A549 (cell line): ENCODE data around the gene TSPAN15. TPM values are rescaled to one million over a fixed set of nuclear protein-coding genes. Genes with fewer than 3 reads are reported as not detected.

Experiments
- ATAC-seq, 2 experiments: fragments of 200-7000 bp in 1 of 2; fragments of >200 bp in 1 of 2; cut with Nextera tagmentation in 1 of 2; cut with Tn5 transposase in 1 of 2; 3 replicates each; pipeline versions ENCODE4 v1.8.0 to v1.9.1; 2018 to 2020; ENCODE audit warnings: mild to moderate bottlenecking in 1 of 2, moderate library complexity in 1 of 2
- CTCF ChIA-PET: fragments of 300-600 bp; sonication (Branson Sonifier 250); formaldehyde crosslinking; extraction: SDS; loops from one replicate; lab custom pipeline; 2021; ENCODE audit warnings: antibody characterized with exemption, inconsistent platforms; lab: Yijun Ruan, JAX
- POLR2A ChIA-PET: fragments of 350-600 bp; formaldehyde crosslinking; extraction: SDS; loops from one replicate; lab custom pipeline; 2021; ENCODE audit warnings: antibody characterized with exemption, inconsistent platforms; lab: Yijun Ruan, JAX
- DNase-seq, 2 experiments: peaks; one replicate each; pipeline versions ENCODE4 v3.0.0 to v3.0.0-alpha.2; 2011 to 2016; ENCODE audit warnings: low read depth in 1 of 2, low spot score in 1 of 2
- FAIRE-seq: peaks from 2 replicates; lab custom pipeline; 2011; peaks lifted over from hg19 to GRCh38; lab: Jason Lieb, UNC
- H3K27ac ChIP-seq, 2 experiments: fragments of >200 bp; sonication (Bioruptor Twin); formaldehyde crosslinking; 3 replicates each; pipeline ENCODE4 v1.5.1; 2016 to 2017
- H3K4me1 ChIP-seq: fragments of >200 bp; sonication (Bioruptor Twin); formaldehyde crosslinking; 3 replicates; pipeline ENCODE4 v1.6.1; 2016
- H3K4me2 ChIP-seq: fragments of >200 bp; sonication (Bioruptor Twin); formaldehyde crosslinking; 3 replicates; pipeline ENCODE4 v1.6.1; 2016
- H3K4me3 ChIP-seq: fragments of >200 bp; sonication (Bioruptor Twin); formaldehyde crosslinking; 3 replicates; pipeline ENCODE4 v1.5.1; 2016
- H3K9me3 ChIP-seq: fragments of >200 bp; sonication (Bioruptor Twin); formaldehyde crosslinking; 3 replicates; pipeline ENCODE4 v1.6.1; 2016
- ATOH8 ChIP-seq: fragments of 250-450 bp; sonication (Bioruptor Pico); IDR thresholded peaks from 2 replicates; pipeline ENCODE4 v1.5.0; 2020; ENCODE audit warnings: low read depth, mild to moderate bottlenecking, moderate library complexity
- BCL3 ChIP-seq: fragments of >200 bp; sonication (Bioruptor Twin); formaldehyde crosslinking; IDR thresholded peaks from 3 replicates; pipeline ENCODE4 v1.6.1; 2016
- CBX8 ChIP-seq: fragments of 200-600 bp; sonication (generic); IDR thresholded peaks from 2 replicates; pipeline ENCODE4 v1.6.1; 2016
- CEBPB ChIP-seq, 2 experiments: fragments of >200 bp in 1 of 2; sonication (Bioruptor Twin) in 1 of 2; formaldehyde crosslinking in 1 of 2; IDR thresholded peaks; 2 replicates each; pipeline ENCODE4 v1.6.1; 2012 to 2016
- CHD4 ChIP-seq: fragments of 200-600 bp; sonication (generic); IDR thresholded peaks from 2 replicates; pipeline ENCODE4 v1.6.1; 2016; ENCODE audit warnings: antibody characterized with exemption, mild to moderate bottlenecking, borderline replicate concordance
- EHMT2 ChIP-seq: fragments of 200-600 bp; sonication (generic); IDR thresholded peaks from 2 replicates; pipeline ENCODE4 v1.6.1; 2016; ENCODE audit warnings: antibody characterized with exemption, low read depth, mild to moderate bottlenecking, moderate library complexity
- FOSB ChIP-seq: fragments of 250-450 bp; sonication (Bioruptor Pico); IDR thresholded peaks from 2 replicates; pipeline ENCODE4 v1.5.0; 2020; ENCODE audit warnings: mild to moderate bottlenecking, moderate library complexity
- HDAC2 ChIP-seq: fragments of 200-600 bp; sonication (generic); IDR thresholded peaks from 2 replicates; pipeline ENCODE4 v1.6.1; 2016
- HES2 ChIP-seq: fragments of >200 bp; sonication (Bioruptor Twin); formaldehyde crosslinking; IDR thresholded peaks from 2 replicates; pipeline ENCODE4 v1.6.1; 2016
- HEYL ChIP-seq: fragments of 250-450 bp; sonication (Bioruptor Pico); IDR thresholded peaks from 2 replicates; pipeline ENCODE4 v1.8.0; 2021; ENCODE audit warnings: mild to moderate bottlenecking, moderate library complexity
- HOXA7 ChIP-seq: fragments of 250-450 bp; sonication (Bioruptor Pico); IDR thresholded peaks from 2 replicates; pipeline ENCODE4 v1.5.0; 2020; ENCODE audit warnings: mild to moderate bottlenecking, moderate library complexity
- HOXB5 ChIP-seq: fragments of 250-450 bp; sonication (Bioruptor Pico); IDR thresholded peaks from 2 replicates; pipeline ENCODE4 v1.5.0; 2020; ENCODE audit warnings: mild to moderate bottlenecking, moderate library complexity
- JUN ChIP-seq, 2 experiments: fragments of >200 bp; sonication (Bioruptor Twin); formaldehyde crosslinking; IDR thresholded peaks; 2 replicates in 1 of 2; 3 replicates in 1 of 2; pipeline ENCODE4 v1.6.1; 2016 to 2017
- JUNB ChIP-seq: fragments of >200 bp; sonication (Bioruptor Twin); formaldehyde crosslinking; IDR thresholded peaks from 2 replicates; pipeline ENCODE4 v1.6.1; 2016
- MAFK ChIP-seq: fragments of 450-650 bp; IDR thresholded peaks from 2 replicates; pipeline ENCODE4 v1.6.1; 2014; ENCODE audit not compliant: partially characterized antibody
- NFE2L2 ChIP-seq: fragments of 150-350 bp; conservative IDR thresholded peaks from 2 replicates; pipeline ENCODE4 v1.6.1; 2014; ENCODE audit warnings: low read length
- NPAS2 ChIP-seq: fragments of 250-450 bp; sonication (Bioruptor Pico); IDR thresholded peaks from 2 replicates; pipeline ENCODE4 v1.8.0; 2022; ENCODE audit warnings: mild to moderate bottlenecking, moderate library complexity, borderline replicate concordance
- PBX3 ChIP-seq: IDR thresholded peaks from 2 replicates; pipeline ENCODE4 v1.6.1; 2012
- RARB ChIP-seq: fragments of 250-450 bp; sonication (Bioruptor Pico); IDR thresholded peaks from 2 replicates; pipeline ENCODE4 v1.8.0; 2021; ENCODE audit warnings: mild to moderate bottlenecking, moderate library complexity
- RCOR1 ChIP-seq: fragments of 150-350 bp; IDR thresholded peaks from 2 replicates; pipeline ENCODE4 v1.6.1; 2014; ENCODE audit warnings: antibody characterized with exemption, low read length, low read depth
- RNF2 ChIP-seq: fragments of 200-600 bp; sonication (generic); IDR thresholded peaks from 2 replicates; pipeline ENCODE4 v1.6.1; 2016; ENCODE audit warnings: low read depth, mild to moderate bottlenecking, antibody characterized with exemption, moderate library complexity, borderline replicate concordance
- SMC3 ChIP-seq: fragments of >200 bp; sonication (Bioruptor Twin); formaldehyde crosslinking; IDR thresholded peaks from 3 replicates; pipeline ENCODE4 v1.6.1; 2018; ENCODE audit warnings: inconsistent platforms
- TFCP2L1 ChIP-seq: fragments of 250-450 bp; sonication (Bioruptor Pico); IDR thresholded peaks from 2 replicates; pipeline ENCODE4 v1.5.0; 2021; ENCODE audit warnings: mild to moderate bottlenecking
- TP53 ChIP-seq: fragments of 250-450 bp; sonication (Bioruptor Pico); IDR thresholded peaks from 2 replicates; pipeline ENCODE4 v1.5.0; 2021; ENCODE audit warnings: mild to moderate bottlenecking, moderate library complexity
- USF2 ChIP-seq: fragments of 450-650 bp; IDR thresholded peaks from 2 replicates; pipeline ENCODE4 v1.6.1; 2014; ENCODE audit warnings: antibody characterized with exemption
- ZSCAN20 ChIP-seq: fragments of 250-450 bp; sonication (Bioruptor Pico); IDR thresholded peaks from 2 replicates; pipeline ENCODE4 v1.8.0; 2022; ENCODE audit warnings: mild to moderate bottlenecking, moderate library complexity
- WGBS: methylation state at CpG from one replicate; pipeline ENCODE4 v1.1.6; 2017; ENCODE audit errors: missing lambda C conversion rate; 5-methylcytosine and 5-hydroxymethylcytosine counted together
- polyA plus RNA-seq, 4 experiments: library from polyadenylated mRNA; depleted of rRNA in 3 of 4; stranded (reverse); fragments of >200 nt; fragmentation: RNase III in 1 of 4; extraction: RNeasy Plus Mini Kit Qiagen cat#74134 plus additional on column Dnase treatment in 1 of 4; gene quantifications; 2 replicates in 3 of 4; 3 replicates in 1 of 4; pipeline ENCODE4 v1.2.3, GENCODE V29; 2011 to 2017

Gene TSPAN15
- polyA plus RNA-seq, 2 of the 4 experiments (the other 2 are of a cell fraction), result 49.3 to 89.6 TPM

- no peak for FAIRE-seq
- H3K27ac ChIP-seq, result no peak overlapping the region
- no peak overlapping the region for H3K4me3 ChIP-seq
- peaks cover 20% of the 10 kb centered on the region for H3K4me1 ChIP-seq
- ChIA-PET POLR2A (no interaction called here), CTCF (interaction anchor here (0.6 to 7.9 kb wide), 10 partner anchors 13 to 97 kb away, joined by 3 to 90 read pairs (median 8); no protein-coding TSS in a partner anchor)
- TF ChIP-seq HDAC2 (no peak), SMC3 (no peak), CHD4 (no peak), RCOR1 (no peak), MAFK (no peak), HOXA7 (CRISPR knock-in tag) (no peak), RARB (CRISPR knock-in tag) (no peak), NPAS2 (CRISPR knock-in tag) (no peak), HOXB5 (no peak), ATOH8 (CRISPR knock-in tag) (no peak), USF2 (no peak), HES2 (no peak), FOSB (no peak), HEYL (CRISPR knock-in tag) (no peak), EHMT2 (no peak), TFCP2L1 (CRISPR knock-in tag) (no peak), TP53 (CRISPR knock-in tag) (no peak), CBX8 (no peak), NFE2L2 (no peak)
- no peaks in the 10 kb centered on the region for H3K9me3 ChIP-seq
- H3K4me2 ChIP-seq, result no peak overlapping the region
- ATAC-seq, result no peak
- DNase-seq, result no peak
- WGBS, result 84% methylated on average over 14 of the region's 18 CpGs
Observed at GRCh38 chr10:69503001-69503895, 52.0 kb downstream of the TSPAN15 start.

GRCh38 chr10:69503896-69504265, 52.6 kb downstream of the TSPAN15 start:
- Histone ChIP-seq H3K27ac (no peak overlapping the region), H3K9me3 (no peaks in the 10 kb centered on the region), H3K4me2 (no peak overlapping the region), H3K4me1 (peaks cover 14% of the 10 kb centered on the region), H3K4me3 (no peak overlapping the region)
- CTCF ChIA-PET, result interaction anchor here (1.0 to 16.2 kb wide), 6 partner anchors 12 to 137 kb away, joined by 3 to 385 read pairs (median 52); no protein-coding TSS in a partner anchor
- no peak for TF ChIP-seq TP53 (CRISPR knock-in tag)
- no peak for TF ChIP-seq BCL3
- TF ChIP-seq CEBPB (IDR thresholded peaks at IDR 0.05), result no peak
- TF ChIP-seq RARB (CRISPR knock-in tag), result no peak
- no peak for TF ChIP-seq RNF2
- no peak for TF ChIP-seq ZSCAN20
- TF ChIP-seq JUN (IDR thresholded peaks at IDR 0.05), result no peak
- no peak for TF ChIP-seq JUNB
- TF ChIP-seq HES2, result no peak
- no peak for TF ChIP-seq MAFK
- TF ChIP-seq PBX3, result no peak
- ATAC-seq, result no peak
- DNase-seq, result no peak
- POLR2A ChIA-PET, result no interaction called here
- WGBS, result 93% methylated on average over 11 of the region's 11 CpGs
- FAIRE-seq, result no peak
